GM21528 (cell line): ENCODE data around the gene FAM149A.

Experiments
- ATAC-seq: cut with Tn5 transposase; IDR thresholded peaks from one replicate; pipeline ENCODE4 v1.9.1; 2021; ENCODE audit warnings: mild to moderate bottlenecking, moderate library complexity; ENCODE audit not compliant: unreplicated experiment, low FRiP score

Gene FAM149A

DNA sequence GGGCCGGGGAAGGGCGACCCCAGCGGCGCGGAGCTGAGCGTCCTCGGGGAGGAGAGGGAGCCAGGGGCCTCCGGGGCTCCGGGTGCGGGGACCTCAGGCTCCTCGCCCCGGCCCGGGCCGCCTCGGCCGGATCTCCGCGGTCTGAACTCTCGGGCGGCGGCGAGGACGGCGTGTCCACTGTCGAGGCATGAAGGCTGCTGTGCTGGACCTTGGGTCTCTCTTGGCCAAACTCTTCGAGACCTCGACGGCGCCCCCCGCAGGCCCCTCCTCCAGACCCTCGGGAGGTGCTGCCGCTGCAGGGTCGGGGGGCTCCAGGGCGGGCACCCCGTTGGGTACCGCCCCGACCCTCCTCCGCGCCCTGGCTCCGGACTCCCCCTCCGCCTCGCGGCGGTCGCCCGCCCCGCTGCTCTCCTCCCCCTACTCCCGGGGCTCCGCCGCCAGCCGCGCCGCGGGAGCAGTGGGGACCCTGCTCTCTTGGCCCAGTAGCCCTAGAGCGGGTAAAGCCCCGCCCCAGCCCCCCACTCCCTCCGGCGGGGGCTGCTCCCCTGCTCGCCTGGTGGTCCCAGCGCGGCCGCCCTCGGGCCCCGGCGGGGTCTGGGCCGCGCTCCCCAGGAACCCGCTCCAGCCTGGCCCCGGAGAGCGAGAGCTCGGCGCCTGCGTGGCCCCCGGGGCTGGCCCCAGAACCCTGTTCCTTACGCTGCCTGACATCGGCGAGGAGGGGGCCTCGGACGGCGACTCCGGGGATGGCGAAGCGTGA lies 564 bp downstream of the FAM149A start:
- ATAC-seq = peak; percentile 41

DNA sequence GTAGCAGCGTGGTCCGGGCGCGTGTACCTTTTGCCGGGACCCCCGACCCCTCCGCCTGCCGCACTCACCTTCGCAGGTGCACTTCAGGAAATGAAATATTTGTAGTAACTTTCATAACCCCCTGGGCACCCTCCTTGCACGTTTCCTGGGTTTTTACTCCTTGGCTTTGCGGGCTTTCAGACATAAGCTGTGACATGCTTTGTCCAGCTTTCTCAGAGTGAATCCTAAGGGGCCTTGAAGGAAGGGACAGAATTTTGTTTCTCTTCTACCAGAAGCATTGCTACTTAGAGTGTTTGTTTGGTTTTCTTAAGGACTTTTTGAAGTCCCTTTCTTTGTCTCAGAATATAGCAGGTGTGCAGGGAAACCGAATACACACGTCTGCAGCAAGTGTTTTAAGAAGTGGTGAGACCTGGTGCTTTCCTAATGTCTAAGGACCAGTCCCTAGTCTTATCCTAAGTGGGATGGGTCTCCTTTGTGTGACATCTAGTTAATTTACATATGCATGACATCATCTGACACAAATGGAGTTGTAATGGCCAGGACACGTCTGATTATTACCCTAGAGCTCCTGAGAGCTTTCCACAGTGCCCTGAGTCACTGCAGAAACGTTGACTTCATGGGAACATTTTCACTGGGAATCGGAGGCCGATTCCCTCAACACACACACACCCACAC lies 1.3 kb downstream of the FAM149A start:
- peak; percentile 10 for ATAC-seq

GRCh38 chr4:186107947-186108346 lies 3.4 kb downstream of the FAM149A start:
- no peak for ATAC-seq

DNA sequence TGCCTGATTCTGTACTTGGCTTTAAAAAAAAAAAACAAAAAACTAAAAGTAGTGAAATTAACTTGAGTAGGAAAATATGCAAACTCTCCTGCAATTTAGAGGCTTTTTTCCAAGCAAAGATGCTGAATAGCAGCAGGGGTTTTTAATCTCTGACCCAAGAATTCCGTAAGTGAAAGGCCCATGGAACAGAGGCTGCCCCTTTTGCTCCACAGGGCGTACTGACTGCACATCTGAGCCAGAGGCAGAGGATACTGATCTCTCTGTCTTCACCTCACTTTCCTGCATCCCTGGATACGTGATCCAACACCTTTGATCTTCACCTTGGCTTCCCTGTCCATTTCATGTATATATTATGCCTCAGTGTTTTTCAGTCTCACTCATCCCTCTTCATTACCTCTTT lies 3.9 kb downstream of the FAM149A start:
- ATAC-seq = no peak

DNA sequence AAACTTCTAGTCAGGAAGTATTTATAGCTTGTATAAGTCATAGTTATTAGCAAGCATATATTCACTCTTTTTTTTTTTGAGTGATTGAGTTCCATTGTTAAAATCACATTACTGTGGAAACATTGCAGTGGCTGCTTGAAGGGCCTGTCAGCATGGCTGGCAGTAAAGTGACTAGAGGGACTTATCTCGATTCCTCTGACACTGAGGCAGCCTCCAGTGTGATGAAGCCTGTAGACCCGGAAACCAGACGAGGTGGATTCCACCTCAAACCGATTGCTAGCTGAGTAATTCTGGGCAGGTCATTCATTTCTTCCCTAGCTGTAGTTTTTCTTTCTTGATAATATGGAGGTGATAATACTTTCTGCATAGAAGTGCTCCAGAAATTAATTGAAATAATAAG lies 4.7 kb downstream of the FAM149A start:
- ATAC-seq = no peak

- no peak for ATAC-seq
Observed at GRCh38 chr4:186116697-186117096, 12.2 kb downstream of the FAM149A start.

- no peak for ATAC-seq
Observed at GRCh38 chr4:186118582-186118981, 14.1 kb downstream of the FAM149A start.

DNA sequence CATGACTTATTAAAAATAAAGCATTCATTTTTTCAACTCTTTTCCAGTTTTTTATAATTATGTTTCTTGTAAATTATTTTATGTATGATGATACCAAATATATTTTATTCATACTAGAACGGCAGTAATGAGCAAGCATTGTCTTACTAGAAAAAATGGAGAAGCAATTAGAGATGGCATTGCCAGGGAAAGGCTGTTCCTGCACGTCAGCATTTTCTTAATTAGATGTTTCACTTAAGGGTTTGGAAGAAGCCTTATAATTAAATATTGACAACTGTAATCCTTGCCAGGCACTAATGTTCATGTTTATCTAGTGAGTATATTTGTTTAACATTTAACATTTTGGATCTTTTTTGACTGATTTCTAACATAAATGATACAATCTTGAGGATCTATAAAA lies 16.6 kb downstream of the FAM149A start:
- no peak for ATAC-seq

DNA sequence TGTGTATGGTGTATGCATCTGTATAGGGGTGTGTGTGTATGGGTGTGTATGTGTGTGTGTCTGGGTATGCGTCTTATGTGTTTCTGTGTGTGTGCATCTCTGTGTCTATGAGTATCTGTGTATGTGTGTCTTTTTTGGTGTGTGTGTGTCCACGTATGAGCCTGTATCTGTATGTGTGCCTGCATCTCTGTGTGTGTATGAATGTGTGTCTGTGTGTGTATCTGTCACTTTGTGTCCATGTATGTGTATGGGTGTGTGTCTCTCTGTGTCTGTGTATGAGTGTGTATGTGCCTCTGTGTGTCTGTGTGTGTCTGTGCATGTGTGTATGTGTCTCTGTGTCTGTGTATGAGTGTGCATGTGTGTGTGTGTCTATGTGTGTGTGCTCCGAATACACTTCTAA lies 24.3 kb downstream of the FAM149A start:
- no peak for ATAC-seq

- no peak for ATAC-seq
Observed at GRCh38 chr4:186131935-186132334, 27.4 kb downstream of the FAM149A start.

DNA sequence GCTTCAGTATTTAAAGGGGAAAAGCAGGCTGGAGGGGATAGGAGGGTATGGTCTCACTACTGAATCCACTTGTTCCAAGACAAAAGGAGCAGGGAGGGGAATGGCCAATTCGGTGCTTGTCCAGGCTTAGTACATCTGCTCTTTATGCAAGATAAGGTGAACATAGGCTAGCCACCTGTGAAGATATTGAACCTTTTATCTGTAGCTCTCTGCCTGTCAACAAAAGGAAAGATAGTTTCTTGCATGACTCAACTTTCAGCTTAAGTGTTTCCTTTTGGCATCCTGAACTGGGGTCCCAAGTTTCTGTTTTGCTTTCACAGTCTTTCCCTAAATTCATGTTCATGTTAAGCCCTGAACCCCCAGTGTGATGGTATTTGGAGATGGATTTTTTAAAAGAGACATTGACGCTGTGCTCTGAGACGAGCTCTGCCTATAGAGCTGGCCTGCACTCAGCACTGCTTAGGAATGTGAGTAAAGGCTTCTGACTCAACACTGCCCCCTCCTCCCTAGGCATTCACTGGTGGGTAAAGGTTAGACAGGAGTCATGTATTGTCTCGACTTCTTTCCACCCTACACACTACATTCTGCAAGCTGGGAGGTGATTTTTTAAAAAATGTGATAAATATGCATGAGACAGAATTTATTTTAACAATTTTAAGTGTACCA lies 28.2 kb downstream of the FAM149A start:
- no peak for ATAC-seq

DNA sequence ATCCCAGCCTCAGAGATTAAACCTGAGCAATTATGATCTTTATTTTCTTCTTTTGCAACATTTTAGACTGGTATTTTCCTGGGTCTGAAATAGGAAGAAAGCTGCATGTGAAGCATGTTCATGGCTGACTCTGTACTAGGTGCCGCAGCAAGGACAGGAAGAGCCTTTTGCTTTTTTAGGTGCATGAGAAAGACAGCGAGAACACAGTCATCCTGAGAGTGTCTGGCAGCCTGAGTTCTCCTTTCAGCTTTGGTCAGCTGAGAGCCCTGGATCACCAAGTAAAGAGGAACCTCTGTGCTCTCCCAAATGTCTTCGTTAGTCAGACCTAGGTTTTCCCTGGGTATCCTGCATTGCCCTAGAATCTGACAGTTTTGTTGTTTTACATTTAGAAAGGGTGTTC lies 29.8 kb downstream of the FAM149A start:
- peak; percentile 99 for ATAC-seq

DNA sequence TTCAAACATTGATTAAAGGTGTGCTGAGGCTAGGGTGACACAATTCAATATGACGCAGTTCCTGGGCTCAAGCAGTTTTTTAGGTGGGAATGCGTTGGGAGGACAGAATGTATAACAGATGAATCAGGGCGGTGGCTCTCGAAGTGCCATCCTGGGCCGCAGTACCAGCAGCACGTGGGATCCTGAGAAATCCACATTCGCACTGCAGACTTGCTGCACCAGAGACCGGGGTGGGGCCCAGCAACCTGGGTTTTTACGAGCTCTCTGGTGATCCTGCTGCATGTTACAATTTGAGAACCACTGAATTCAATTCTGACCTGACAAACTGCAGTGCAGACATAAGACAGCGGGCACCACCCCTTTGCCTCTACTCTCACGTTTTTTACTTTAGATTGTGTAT lies 30.4 kb downstream of the FAM149A start:
- no peak for ATAC-seq

GRCh38 chr4:186137196-186137794 lies 32.8 kb downstream of the FAM149A start:
- no peak for ATAC-seq

- ATAC-seq = peak; percentile 56
Observed at GRCh38 chr4:186144198-186144945, 39.9 kb downstream of the FAM149A start.

- peak; percentile 42 for ATAC-seq
Observed at GRCh38 chr4:186144946-186145569, 40.6 kb downstream of the FAM149A start.

- no peak for ATAC-seq
Observed at GRCh38 chr4:186146458-186146857, 42.0 kb downstream of the FAM149A start.

DNA sequence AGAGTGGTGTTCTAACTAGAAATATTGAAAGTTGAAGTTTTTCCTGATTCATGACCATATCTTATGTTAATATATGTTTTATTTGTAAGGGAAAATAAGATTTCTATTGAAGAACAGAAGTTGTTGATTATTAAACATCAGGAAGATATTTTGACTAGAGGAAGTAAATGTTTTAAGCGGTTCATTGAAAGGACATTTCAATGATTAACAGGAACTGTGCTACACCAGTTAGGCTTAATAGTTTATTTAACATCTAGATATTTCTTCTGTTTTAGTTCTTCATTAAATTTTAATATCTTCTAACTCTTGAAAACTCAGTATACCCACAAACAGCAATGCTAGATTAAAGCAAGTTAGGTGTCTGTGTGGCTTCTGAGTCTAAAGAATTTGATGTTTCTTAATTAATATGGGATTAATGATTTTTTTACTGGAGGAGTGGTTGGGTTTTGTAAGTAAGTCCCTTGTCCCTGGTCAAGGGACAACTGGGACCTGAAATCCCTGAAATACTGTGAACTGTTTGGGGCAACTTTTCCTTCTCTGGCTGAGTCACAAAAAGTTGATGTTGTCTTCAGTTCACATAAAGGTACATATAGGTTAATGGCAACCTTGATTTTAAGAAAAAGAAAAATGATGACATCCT lies 44.0 kb downstream of the FAM149A start:
- ATAC-seq = no peak

DNA sequence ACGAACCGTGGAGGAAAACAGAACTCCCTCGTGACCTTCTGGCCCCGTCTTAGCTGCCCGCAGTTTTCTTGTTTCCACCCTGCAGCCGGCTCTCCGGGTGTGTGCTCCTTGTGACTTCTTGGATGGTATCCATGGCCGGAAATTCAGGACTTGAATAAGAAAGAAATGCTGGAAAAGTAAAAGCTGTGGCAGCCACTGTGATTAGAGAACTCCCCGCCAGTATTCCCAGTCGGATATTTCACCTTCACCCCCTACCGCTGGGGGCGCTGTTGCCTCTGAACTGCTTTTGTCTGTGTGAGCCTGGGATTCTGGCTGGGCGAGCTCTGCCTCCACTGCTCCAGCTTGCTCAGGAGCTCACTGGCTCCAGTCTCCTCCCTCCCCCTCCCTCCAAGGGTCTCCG lies 45.4 kb downstream of the FAM149A start:
- no peak for ATAC-seq

GRCh38 chr4:186150926-186151325 lies 46.4 kb downstream of the FAM149A start:
- no peak for ATAC-seq
